ENCODE data around the gene FBXW11. TPM values are rescaled to one million over a fixed set of nuclear protein-coding genes. Genes with fewer than 3 reads are reported as not detected.

Gene FBXW11
- total and polyA plus RNA-seq, 4 donors: 7.6 to 87.5 (median 35.2) TPM

GRCh38 chr5:171906703-171907590 lies 99.5 kb downstream of the FBXW11 start:
- 86 to 91% methylated on average over 7 of the region's 7 CpGs for WGBS, 2 donors
- TF ChIP-seq CTCF (IDR thresholded peaks at IDR 0.05; ENCODE audit: control extremely low read depth, extremely low read depth): no peak
- DNase-seq (no peak), ATAC-seq (ENCODE audit: insufficient read depth, low FRiP score) (no peak)
- Histone ChIP-seq H3K9ac (ENCODE audit: insufficient read depth in 1 of 2, low read length in 2 of 2) (no peak overlapping the region), H3K4me1 (ENCODE audit: control insufficient read depth in 5 of 5, insufficient read depth in 5 of 5, low read length in 5 of 5) (peaks cover 0 to 4% (median 0%) of the 10 kb centered on the region in 5 donors), H3K36me3 (ENCODE audit: control insufficient read depth in 4 of 4, insufficient read depth in 4 of 4, low read length in 4 of 4) (peaks cover 2 to 7% (median 5%) of the 10 kb centered on the region in 4 donors), H3K9me3 (ENCODE audit: control insufficient read depth in 4 of 4, insufficient read depth in 3 of 4, low read length in 3 of 4) (no peaks in the 10 kb centered on the region), H3K27ac (ENCODE audit: low read depth in 1 of 2, low read length in 1 of 2) (no peak overlapping the region), H3K27me3 (ENCODE audit: control insufficient read depth in 3 of 3, insufficient read depth in 3 of 3, low read length in 2 of 3) (no peaks in the 10 kb centered on the region), H3K4me3 (no peak overlapping the region)

- H3K4me3 ChIP-seq: no peak overlapping the region
- DNase-seq (no peak), ATAC-seq (ENCODE audit: insufficient read depth, low FRiP score) (no peak)
- no peak overlapping the region for H3K9ac ChIP-seq (ENCODE audit: insufficient read depth in 1 of 2, low read length in 2 of 2)
- no peak overlapping the region for H3K27ac ChIP-seq (ENCODE audit: low read depth in 1 of 2, low read length in 1 of 2)
- H3K27me3 ChIP-seq (ENCODE audit: control insufficient read depth in 3 of 3, insufficient read depth in 3 of 3, low read length in 2 of 3): no peaks in the 10 kb centered on the region
- peaks cover 0 to 4% (median 0%) of the 10 kb centered on the region in 5 donors for H3K4me1 ChIP-seq (ENCODE audit: control insufficient read depth in 5 of 5, insufficient read depth in 5 of 5, low read length in 5 of 5)
- H3K36me3 ChIP-seq (ENCODE audit: control insufficient read depth in 4 of 4, insufficient read depth in 4 of 4, low read length in 4 of 4): peaks cover 2 to 7% (median 5%) of the 10 kb centered on the region in 4 donors
- WGBS, 2 donors: 22 to 37% methylated on average over 4 of the region's 4 CpGs
- no peak for TF ChIP-seq CTCF (IDR thresholded peaks at IDR 0.05; ENCODE audit: control extremely low read depth, extremely low read depth)
- no peaks in the 10 kb centered on the region for H3K9me3 ChIP-seq (ENCODE audit: control insufficient read depth in 4 of 4, insufficient read depth in 3 of 4, low read length in 3 of 4)
These were observed 100.3 kb downstream of the FBXW11 start for GRCh38 chr5:171906066-171906570.

GRCh38 chr5:171904886-171905285 lies 101.6 kb downstream of the FBXW11 start:
- peaks cover 0 to 6% (median 3%) of the 10 kb centered on the region in 4 donors for H3K36me3 ChIP-seq (ENCODE audit: control insufficient read depth in 4 of 4, insufficient read depth in 4 of 4, low read length in 4 of 4)
- no peaks in the 10 kb centered on the region for H3K27me3 ChIP-seq (ENCODE audit: control insufficient read depth in 3 of 3, insufficient read depth in 3 of 3, low read length in 2 of 3)
- H3K27ac ChIP-seq (ENCODE audit: low read depth in 1 of 2, low read length in 1 of 2): no peak overlapping the region
- no peaks in the 10 kb centered on the region for H3K9me3 ChIP-seq (ENCODE audit: control insufficient read depth in 4 of 4, insufficient read depth in 3 of 4, low read length in 3 of 4)
- peaks cover 0 to 4% (median 0%) of the 10 kb centered on the region in 5 donors for H3K4me1 ChIP-seq (ENCODE audit: control insufficient read depth in 5 of 5, insufficient read depth in 5 of 5, low read length in 5 of 5)
- no peak overlapping the region for H3K4me3 ChIP-seq
- no peak for DNase-seq
- TF ChIP-seq CTCF (IDR thresholded peaks at IDR 0.05; ENCODE audit: control extremely low read depth, extremely low read depth): no peak
- H3K9ac ChIP-seq (ENCODE audit: insufficient read depth in 1 of 2, low read length in 2 of 2): no peak overlapping the region
- no peak for ATAC-seq (ENCODE audit: insufficient read depth, low FRiP score)
